Lung (tissue), 12 donors: ENCODE results near the gene C19orf67. TPM values are rescaled to one million over a fixed set of nuclear protein-coding genes. Genes with fewer than 3 reads are reported as not detected.
"Not testable (repeated sequence)": the region's sequence is repeated elsewhere in the genome, so short reads cannot be mapped to it uniquely, and the experiment has no call there.

Experiments
- ATAC-seq: fragments of 200-7000 bp; cut with Tn5 transposase; one replicate; pipeline ENCODE4 v1.9.1; 2020; ENCODE audit warnings: moderate number of reproducible peaks; ENCODE audit not compliant: insufficient read depth, low FRiP score
- DNase-seq, 3 donors: peaks; one replicate each; pipeline ENCODE4 v3.0.0-alpha.2; 2013 to 2017
- H3K27ac ChIP-seq, 2 donors: one replicate each; pipeline ENCODE4 v1.5.1; 2013; ENCODE audit warnings: mild to moderate bottlenecking in 2 of 2, moderate library complexity in 2 of 2, control low read depth in 1 of 2, inconsistent platforms in 1 of 2, low read depth in 1 of 2, low read length in 1 of 2
- H3K27me3 ChIP-seq, 3 donors: one replicate each; pipeline ENCODE4 v1.5.1; 2013; ENCODE audit warnings: low read length in 2 of 3; ENCODE audit not compliant: control insufficient read depth in 3 of 3, insufficient read depth in 3 of 3
- H3K36me3 ChIP-seq, 4 donors: one replicate each; pipeline ENCODE4 v1.5.1; 2013; ENCODE audit warnings: low read length in 4 of 4, mild to moderate bottlenecking in 1 of 4, moderate library complexity in 1 of 4; ENCODE audit not compliant: control insufficient read depth in 4 of 4, insufficient read depth in 4 of 4
- H3K4me1 ChIP-seq, 5 donors: one replicate each; pipeline ENCODE4 v1.5.1; 2013; ENCODE audit warnings: low read length in 5 of 5, mild to moderate bottlenecking in 2 of 5, moderate library complexity in 1 of 5; ENCODE audit not compliant: control insufficient read depth in 5 of 5, insufficient read depth in 5 of 5
- H3K4me3 ChIP-seq: one replicate; pipeline ENCODE4 v1.5.1; 2013; ENCODE audit warnings: mild to moderate bottlenecking, control low read depth, moderate library complexity
- H3K9ac ChIP-seq, 2 donors: one replicate each; pipeline ENCODE4 v1.5.1; 2013; ENCODE audit warnings: low read length in 2 of 2, control low read depth in 1 of 2; ENCODE audit not compliant: insufficient read depth in 1 of 2
- H3K9me3 ChIP-seq, 4 donors: one replicate each; pipeline ENCODE4 v1.5.1; 2013; ENCODE audit warnings: low read length in 3 of 4, mild to moderate bottlenecking in 1 of 4, moderate library complexity in 1 of 4; ENCODE audit not compliant: control insufficient read depth in 4 of 4, insufficient read depth in 3 of 4
- CTCF ChIP-seq: IDR thresholded peaks from 2 replicates; pipeline ENCODE4 v1.5.1; 2012; ENCODE audit warnings: mild to moderate bottlenecking; ENCODE audit errors: control extremely low read depth, extremely low read depth
- WGBS, 2 donors: extraction: QIAGEN DNeasy Blood & Tissue Kit; methylation state at CpG; one replicate each; pipeline ENCODE4 v1.1.7; 2013; 5-methylcytosine and 5-hydroxymethylcytosine counted together
- polyA plus RNA-seq, 2 donors: library from polyadenylated mRNA; stranded (reverse); fragments of 200-250 nt; gene quantifications; one replicate each; pipeline ENCODE4 v1.2.1, GENCODE V29; 2013
- total RNA-seq, 2 donors: library from RNA; depleted of rRNA in 1 of 2; stranded (reverse); fragments of >200 nt in 1 of 2; gene quantifications; one replicate each; pipeline ENCODE4 v1.2.1, GENCODE V29; 2014 to 2021
- donor health status: control.
- donor health status: control.
- donor health status: Bipolar disorder and iron deficiency.
- donor health status: healthy.
- donor health status: DM: yes; HTN: yes; CAD: no.

Gene C19orf67
- total and polyA plus RNA-seq, 4 donors: 0.37 to 1.0 (median 0.38) TPM; not detected in 1

GRCh38 chr19:14050512-14050911, 35.1 kb downstream of the C19orf67 start:
- peaks cover 0 to 21% (median 3%) of the 10 kb centered on the region in 4 donors for H3K36me3 ChIP-seq

GRCh38 chr19:14048443-14049153, 37.0 kb downstream of the C19orf67 start:
- no peak overlapping the region for H3K27ac ChIP-seq
- no peak overlapping the region for H3K9ac ChIP-seq
- no peaks in the 10 kb centered on the region for H3K4me1 ChIP-seq
- peak; percentile 62 for TF ChIP-seq CTCF
- H3K36me3 ChIP-seq: peaks cover 0 to 24% (median 3%) of the 10 kb centered on the region in 4 donors
- H3K9me3 ChIP-seq: peaks cover 0 to 5% (median 1%) of the 10 kb centered on the region in 4 donors
- peak; percentile 72 for ATAC-seq
- H3K27me3 ChIP-seq: no peaks in the 10 kb centered on the region
- no peak for DNase-seq
- no peak overlapping the region for H3K4me3 ChIP-seq
- WGBS, 2 donors: 77% methylated on average over 8 of the region's 8 CpGs

More at GRCh38 chr19:14050512-14050911, 35.1 kb downstream of the C19orf67 start:
- no peaks in the 10 kb centered on the region for H3K4me1 ChIP-seq
- 95 to 98% methylated on average over 4 of the region's 4 CpGs for WGBS, 2 donors
- no peak for TF ChIP-seq CTCF
- H3K9me3 ChIP-seq: peaks cover 0 to 5% (median 1%) of the 10 kb centered on the region in 4 donors
- no peak overlapping the region for H3K9ac ChIP-seq
- no peak overlapping the region for H3K27ac ChIP-seq
- no peak overlapping the region for H3K4me3 ChIP-seq
- DNase-seq (no peak), ATAC-seq (no peak)
- H3K27me3 ChIP-seq: no peaks in the 10 kb centered on the region

- WGBS, 2 donors: 96 to 99% methylated on average over 10 of the region's 10 CpGs
- peaks cover 0 to 26% (median 0%) of the 10 kb centered on the region in 4 donors for H3K36me3 ChIP-seq
- not testable (repeated sequence) for H3K27me3 ChIP-seq, H3K9me3 ChIP-seq, DNase-seq, H3K4me3 ChIP-seq, H3K4me1 ChIP-seq, ATAC-seq, H3K27ac ChIP-seq, H3K9ac ChIP-seq
These were observed 37.7 kb downstream of the C19orf67 start for GRCh38 chr19:14047866-14048265.

- not testable (repeated sequence) for H3K9me3 ChIP-seq, H3K4me3 ChIP-seq, H3K4me1 ChIP-seq, H3K9ac ChIP-seq, ATAC-seq, H3K27me3 ChIP-seq
- peaks cover 0 to 15% (median 0%) of the 10 kb centered on the region in 4 donors for H3K36me3 ChIP-seq
- WGBS, 2 donors: 62 to 63% methylated on average over 19 of the region's 19 CpGs
- H3K27ac ChIP-seq: peak overlapping the region in 1 of 2 donors; percentile 77
- TF ChIP-seq CTCF: peak; percentile 17
- DNase-seq: peak; percentile 73 to 85 (median 80)
These were observed 42.6 kb downstream of the C19orf67 start for GRCh38 chr19:14042659-14043608.
